Cardiac fibroblast (primary cell): ENCODE results near the gene XIRP2.
A peak's percentile ranks its signal among the peaks of the same experiment; 100 is the strongest.
"Not testable (repeated sequence)": the region's sequence is repeated elsewhere in the genome, so short reads cannot be mapped to it uniquely, and the experiment has no call there.

Experiments
- DNase-seq, 2 donors: peaks; one replicate each; pipeline versions ENCODE4 v3.0.0 to v3.0.0-alpha.2; 2010; ENCODE audit warnings: low read depth in 2 of 2
- H3K4me3 ChIP-seq, 2 donors: replicated peaks in 1 of 2; 1 replicate in 1 of 2; 2 replicates in 1 of 2; pipeline ENCODE4 v1.5.1; 2011; ENCODE audit warnings: low read depth in 2 of 2, low read length in 2 of 2, mild to moderate bottlenecking in 2 of 2, moderate library complexity in 1 of 2
- TF ChIP-seq, protein P1 (sequence below): IDR thresholded peaks from one replicate; pipeline ENCODE4 v1.5.1; 2011; ENCODE audit warnings: low read depth, mild to moderate bottlenecking, low read length, inconsistent platforms

XIRP2 gene

DNA sequence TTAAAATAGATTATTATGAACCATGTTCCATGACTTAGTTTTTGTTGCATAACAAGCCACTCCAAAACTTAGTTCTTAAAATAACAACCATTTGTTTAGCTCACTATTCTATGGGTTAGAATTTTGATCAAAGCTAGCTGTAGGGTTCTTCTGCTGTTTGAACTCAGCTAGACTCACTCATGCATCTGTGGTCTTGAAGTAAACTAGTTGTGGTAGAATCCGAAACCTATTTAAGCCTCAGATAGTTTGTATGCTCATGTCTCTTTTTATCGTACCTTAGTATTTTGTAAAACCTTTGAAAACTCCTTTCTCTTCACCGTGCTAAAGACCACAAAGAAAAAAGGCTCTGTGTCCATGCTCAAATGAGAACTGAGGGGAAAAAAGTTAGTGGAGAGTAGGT lies 166.6 kb downstream of the XIRP2 start:
- DNase-seq: no peak
- TF ChIP-seq, protein P1, sequence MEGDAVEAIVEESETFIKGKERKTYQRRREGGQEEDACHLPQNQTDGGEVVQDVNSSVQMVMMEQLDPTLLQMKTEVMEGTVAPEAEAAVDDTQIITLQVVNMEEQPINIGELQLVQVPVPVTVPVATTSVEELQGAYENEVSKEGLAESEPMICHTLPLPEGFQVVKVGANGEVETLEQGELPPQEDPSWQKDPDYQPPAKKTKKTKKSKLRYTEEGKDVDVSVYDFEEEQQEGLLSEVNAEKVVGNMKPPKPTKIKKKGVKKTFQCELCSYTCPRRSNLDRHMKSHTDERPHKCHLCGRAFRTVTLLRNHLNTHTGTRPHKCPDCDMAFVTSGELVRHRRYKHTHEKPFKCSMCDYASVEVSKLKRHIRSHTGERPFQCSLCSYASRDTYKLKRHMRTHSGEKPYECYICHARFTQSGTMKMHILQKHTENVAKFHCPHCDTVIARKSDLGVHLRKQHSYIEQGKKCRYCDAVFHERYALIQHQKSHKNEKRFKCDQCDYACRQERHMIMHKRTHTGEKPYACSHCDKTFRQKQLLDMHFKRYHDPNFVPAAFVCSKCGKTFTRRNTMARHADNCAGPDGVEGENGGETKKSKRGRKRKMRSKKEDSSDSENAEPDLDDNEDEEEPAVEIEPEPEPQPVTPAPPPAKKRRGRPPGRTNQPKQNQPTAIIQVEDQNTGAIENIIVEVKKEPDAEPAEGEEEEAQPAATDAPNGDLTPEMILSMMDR: no peak
- H3K4me3 ChIP-seq: no peak overlapping the region

DNA sequence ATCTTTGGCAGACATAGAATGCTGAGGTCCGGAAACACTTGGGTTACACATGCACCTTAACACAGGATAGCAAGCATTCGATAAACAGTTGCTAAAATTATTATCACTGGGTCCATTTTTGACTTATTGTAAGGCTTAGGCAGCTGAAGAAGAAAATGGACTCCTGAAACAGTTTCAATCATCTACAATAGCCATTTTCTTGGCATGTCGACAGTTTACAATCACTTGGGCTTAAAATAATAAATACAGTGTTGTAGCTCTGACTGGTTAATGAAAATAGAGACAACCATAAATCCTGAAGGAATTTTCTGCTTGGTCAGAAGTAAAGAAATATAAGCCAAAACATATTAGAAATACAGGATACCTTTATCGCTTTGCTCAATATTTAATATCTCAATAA lies 169.2 kb downstream of the XIRP2 start:
- H3K4me3 ChIP-seq: no peak overlapping the region
- TF ChIP-seq, protein P1: no peak
- no peak for DNase-seq

DNA sequence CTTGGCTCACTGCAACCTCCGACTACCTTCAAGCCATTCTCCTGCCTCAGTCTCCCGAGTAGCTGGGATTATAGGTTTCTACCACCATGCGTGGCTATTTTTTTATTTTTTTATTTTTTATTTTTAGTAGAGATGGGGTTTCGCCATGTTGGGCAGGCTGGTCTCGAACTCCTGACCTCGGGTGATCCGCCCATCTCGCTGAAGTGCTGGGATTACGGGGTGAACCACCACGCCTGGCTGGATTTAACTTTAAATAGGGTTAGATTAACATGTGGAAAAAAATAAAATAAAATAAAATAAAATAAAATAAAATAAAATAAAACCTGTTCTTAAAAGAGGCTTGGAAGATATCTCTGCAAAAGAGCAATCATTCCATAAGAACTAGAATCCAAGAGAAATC lies 170.9 kb downstream of the XIRP2 start:
- DNase-seq: no peak
- no peak overlapping the region for H3K4me3 ChIP-seq
- TF ChIP-seq, protein P1: no peak

DNA sequence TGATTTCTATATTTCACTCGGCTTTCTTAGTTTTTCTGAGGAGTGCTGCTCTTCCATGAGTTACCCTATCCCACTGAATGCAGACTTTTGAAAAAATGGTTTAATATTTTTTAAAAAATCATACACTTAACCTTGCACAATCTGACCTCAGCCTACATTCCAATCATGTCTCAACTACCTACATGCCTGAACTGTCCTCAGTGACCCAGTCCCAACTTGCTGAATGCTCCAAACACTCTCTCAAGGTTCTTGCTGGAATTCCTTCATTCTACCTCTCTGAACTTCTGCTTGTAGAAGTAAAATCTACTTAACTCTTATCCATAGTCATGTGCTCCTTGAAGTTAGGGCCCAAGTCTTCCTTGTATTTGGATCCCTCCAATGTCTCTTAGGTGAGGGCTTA lies 181.6 kb downstream of the XIRP2 start:
- TF ChIP-seq, protein P1: no peak
- DNase-seq: peak in 1 of 2 donors; percentile 36
- no peak overlapping the region for H3K4me3 ChIP-seq

DNA sequence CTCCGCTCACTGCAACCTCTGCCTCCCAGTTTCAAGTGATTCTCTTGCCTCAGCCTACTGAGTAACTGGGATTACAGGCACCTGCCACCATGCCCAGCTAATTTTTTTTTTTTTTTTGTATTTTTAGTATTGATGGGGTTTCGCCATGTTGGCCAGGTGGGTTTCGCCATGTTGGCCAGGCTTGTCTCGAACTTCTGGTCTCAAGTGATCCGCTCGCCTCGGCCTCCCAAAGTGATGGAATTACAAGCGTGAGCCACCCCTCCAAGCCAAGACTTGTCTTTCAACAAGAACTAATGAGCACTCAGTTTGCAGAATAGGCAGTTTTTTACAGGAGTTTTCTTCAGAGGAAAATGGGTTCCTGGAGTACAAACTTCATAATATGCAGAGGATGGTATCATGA lies 187.4 kb downstream of the XIRP2 start:
- not testable (repeated sequence) for H3K4me3 ChIP-seq, DNase-seq

DNA sequence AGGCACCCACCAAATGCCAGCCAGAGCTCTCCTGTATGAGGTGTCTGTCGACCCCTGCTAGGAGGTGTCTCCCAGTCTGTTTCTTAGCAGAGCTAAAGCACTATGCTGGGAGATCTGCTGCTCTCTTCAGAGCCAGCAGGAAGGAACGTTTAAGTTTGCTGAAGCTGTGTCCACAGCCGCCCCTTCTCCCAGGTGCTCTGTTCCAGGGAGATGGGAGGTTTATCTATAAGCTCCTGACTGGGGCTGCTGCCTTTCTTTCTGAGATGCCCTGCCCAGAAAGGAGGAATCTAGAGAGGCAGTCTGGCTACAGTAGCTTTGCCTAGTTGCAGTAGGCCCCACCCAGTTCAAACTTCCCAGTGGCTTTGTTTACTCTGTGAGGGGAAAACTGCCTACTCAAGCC lies 210.7 kb downstream of the XIRP2 start:
- DNase-seq: not testable (repeated sequence)

DNA sequence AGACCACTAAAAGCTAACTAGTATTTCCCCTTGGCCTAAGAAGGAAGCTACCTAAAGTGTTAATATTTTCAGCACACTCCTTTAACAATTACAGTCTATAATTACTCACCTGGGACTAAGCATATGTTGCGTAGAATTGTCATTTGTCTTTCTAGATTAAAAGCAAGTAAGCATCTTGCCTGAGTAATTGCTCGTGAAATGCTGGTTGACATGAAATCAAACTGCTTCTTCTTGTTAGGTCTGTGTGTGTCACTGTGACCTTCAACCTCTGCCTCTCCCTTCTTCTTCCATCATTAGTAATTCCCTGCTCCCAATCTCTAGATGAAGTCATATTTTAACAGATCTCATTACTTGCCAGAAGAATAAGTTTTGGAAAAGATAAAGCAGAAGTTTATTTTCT lies 212.2 kb downstream of the XIRP2 start:
- DNase-seq: peak in 1 of 2 donors; percentile 5
- no peak overlapping the region for H3K4me3 ChIP-seq
- TF ChIP-seq, protein P1: no peak

More for the DNA sequence above, 210.7 kb downstream of the XIRP2 start:
- not testable (repeated sequence) for H3K4me3 ChIP-seq

DNA sequence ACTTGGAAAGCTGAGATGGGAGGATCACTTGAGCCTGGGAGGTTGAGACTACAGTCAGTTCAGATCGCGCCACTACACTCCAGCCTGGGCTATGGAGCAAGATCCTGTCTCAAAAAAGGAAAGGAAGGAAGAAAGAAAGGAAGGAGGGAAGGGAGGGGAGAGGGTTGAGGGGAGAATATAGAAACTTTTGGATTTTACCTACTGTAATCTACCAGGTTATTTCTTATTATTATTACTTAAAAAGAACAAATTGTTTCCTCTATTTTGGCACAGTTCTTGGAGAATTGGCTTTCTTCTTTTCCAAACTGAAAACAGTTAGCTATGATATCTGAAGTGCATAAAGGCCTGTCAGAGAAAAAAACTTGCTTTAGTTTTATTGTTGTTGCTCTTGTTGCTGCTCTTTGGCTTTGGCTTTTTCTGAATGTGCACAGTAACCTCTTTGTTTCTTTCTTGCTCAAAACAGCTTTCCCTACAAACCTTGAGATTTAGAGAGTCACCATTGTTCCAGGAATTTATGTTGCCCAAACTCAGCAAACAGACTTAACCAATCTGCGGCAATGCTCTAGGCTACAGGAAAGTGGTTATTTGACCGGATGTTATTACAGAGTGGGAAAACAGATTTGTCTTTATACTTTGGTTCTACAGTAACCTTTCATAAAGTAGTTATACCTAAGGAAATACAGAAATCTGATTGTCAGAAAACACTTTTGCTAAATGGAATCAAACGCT lies 214.9 kb downstream of the XIRP2 start:
- TF ChIP-seq, protein P1: no peak
- H3K4me3 ChIP-seq: no peak overlapping the region
- no peak for DNase-seq
